WTC11 (cell line): ENCODE results near the gene JUND.

Experiments used
- CREB1 ChIP-seq: sonication (generic); formaldehyde crosslinking; IDR thresholded peaks from 2 replicates; pipeline ENCODE4 v1.8.0; 2023; ENCODE audit warnings: mild to moderate bottlenecking, missing genetic modification reagents
- CTCF ChIP-seq: fragments of 200-600 bp; IDR thresholded peaks from 2 replicates; pipeline ENCODE4 v1.8.0; 2022; ENCODE audit warnings: antibody characterized with exemption
- GABPB1 ChIP-seq: sonication (generic); formaldehyde crosslinking; IDR thresholded peaks from 2 replicates; pipeline ENCODE4 v1.8.1; 2023; ENCODE audit warnings: mild to moderate bottlenecking, missing genetic modification reagents
- MAX ChIP-seq: sonication (generic); formaldehyde crosslinking; IDR thresholded peaks from 2 replicates; pipeline ENCODE4 v1.8.0; 2022; ENCODE audit warnings: mild to moderate bottlenecking, missing genetic modification reagents
- NR2C2 ChIP-seq: sonication (generic); formaldehyde crosslinking; IDR thresholded peaks from 2 replicates; pipeline ENCODE4 v1.8.0; 2022; ENCODE audit warnings: mild to moderate bottlenecking, missing genetic modification reagents
- PRRX2 ChIP-seq: fragments of 250-450 bp; sonication (Bioruptor Pico); IDR thresholded peaks from 2 replicates; pipeline ENCODE4 v1.8.0; 2021; ENCODE audit warnings: mild to moderate bottlenecking
- SP1 ChIP-seq: sonication (generic); formaldehyde crosslinking; conservative IDR thresholded peaks from 2 replicates; pipeline ENCODE4 v1.8.1; 2022; ENCODE audit warnings: missing genetic modification reagents
- TCF7 ChIP-seq: sonication (generic); formaldehyde crosslinking; IDR thresholded peaks from 2 replicates; pipeline ENCODE4 v1.8.0; 2022; ENCODE audit warnings: mild to moderate bottlenecking, low read depth, missing genetic modification reagents, moderate library complexity
- TEAD4 ChIP-seq: sonication (generic); formaldehyde crosslinking; IDR thresholded peaks from 2 replicates; pipeline ENCODE4 v1.8.0; 2022; ENCODE audit warnings: mild to moderate bottlenecking, missing genetic modification reagents
- TP53 ChIP-seq: sonication (generic); formaldehyde crosslinking; IDR thresholded peaks from 2 replicates; pipeline ENCODE4 v1.8.1; 2023; ENCODE audit warnings: mild to moderate bottlenecking, missing genetic modification reagents
- ZNF671 ChIP-seq: fragments of 250-450 bp; sonication (Bioruptor Pico); IDR thresholded peaks from 2 replicates; pipeline ENCODE4 v1.8.0; 2021; ENCODE audit warnings: mild to moderate bottlenecking
- TF ChIP-seq, protein P1 (sequence below): sonication (generic); formaldehyde crosslinking; IDR thresholded peaks from 2 replicates; pipeline ENCODE4 v1.8.0; 2022; ENCODE audit warnings: missing genetic modification reagents

- peak; percentile 92 for TF ChIP-seq TEAD4 (CRISPR knock-in tag)
- TF ChIP-seq CREB1 (CRISPR knock-in tag): peak; percentile 76; the same call in 1 of the 2 replicates
- no peak for TF ChIP-seq CTCF
- TF ChIP-seq MAX (CRISPR knock-in tag): peak; percentile 84
- no peak; the same call in 1 of the 2 replicates for TF ChIP-seq NR2C2 (CRISPR knock-in tag)
- TF ChIP-seq, protein P1, sequence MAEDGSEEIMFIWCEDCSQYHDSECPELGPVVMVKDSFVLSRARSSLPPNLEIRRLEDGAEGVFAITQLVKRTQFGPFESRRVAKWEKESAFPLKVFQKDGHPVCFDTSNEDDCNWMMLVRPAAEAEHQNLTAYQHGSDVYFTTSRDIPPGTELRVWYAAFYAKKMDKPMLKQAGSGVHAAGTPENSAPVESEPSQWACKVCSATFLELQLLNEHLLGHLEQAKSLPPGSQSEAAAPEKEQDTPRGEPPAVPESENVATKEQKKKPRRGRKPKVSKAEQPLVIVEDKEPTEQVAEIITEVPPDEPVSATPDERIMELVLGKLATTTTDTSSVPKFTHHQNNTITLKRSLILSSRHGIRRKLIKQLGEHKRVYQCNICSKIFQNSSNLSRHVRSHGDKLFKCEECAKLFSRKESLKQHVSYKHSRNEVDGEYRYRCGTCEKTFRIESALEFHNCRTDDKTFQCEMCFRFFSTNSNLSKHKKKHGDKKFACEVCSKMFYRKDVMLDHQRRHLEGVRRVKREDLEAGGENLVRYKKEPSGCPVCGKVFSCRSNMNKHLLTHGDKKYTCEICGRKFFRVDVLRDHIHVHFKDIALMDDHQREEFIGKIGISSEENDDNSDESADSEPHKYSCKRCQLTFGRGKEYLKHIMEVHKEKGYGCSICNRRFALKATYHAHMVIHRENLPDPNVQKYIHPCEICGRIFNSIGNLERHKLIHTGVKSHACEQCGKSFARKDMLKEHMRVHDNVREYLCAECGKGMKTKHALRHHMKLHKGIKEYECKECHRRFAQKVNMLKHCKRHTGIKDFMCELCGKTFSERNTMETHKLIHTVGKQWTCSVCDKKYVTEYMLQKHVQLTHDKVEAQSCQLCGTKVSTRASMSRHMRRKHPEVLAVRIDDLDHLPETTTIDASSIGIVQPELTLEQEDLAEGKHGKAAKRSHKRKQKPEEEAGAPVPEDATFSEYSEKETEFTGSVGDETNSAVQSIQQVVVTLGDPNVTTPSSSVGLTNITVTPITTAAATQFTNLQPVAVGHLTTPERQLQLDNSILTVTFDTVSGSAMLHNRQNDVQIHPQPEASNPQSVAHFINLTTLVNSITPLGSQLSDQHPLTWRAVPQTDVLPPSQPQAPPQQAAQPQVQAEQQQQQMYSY (CRISPR knock-in tag): peak; percentile 38; the same call in 1 of the 2 replicates
- peak; percentile 76; the same call in 1 of the 2 replicates for TF ChIP-seq SP1 (CRISPR knock-in tag)
- peak; percentile 96 for TF ChIP-seq TP53 (CRISPR knock-in tag)
- TF ChIP-seq GABPB1 (CRISPR knock-in tag): peak; percentile 38; the same call in 1 of the 2 replicates
- TF ChIP-seq TCF7 (CRISPR knock-in tag): peak; percentile 91
- TF ChIP-seq PRRX2 (CRISPR knock-in tag): no peak
- no peak for TF ChIP-seq ZNF671 (CRISPR knock-in tag)
Observed at GRCh38 chr19:18233224-18233825, 48.1 kb downstream of the JUND start.
